Astrocyte of the cerebellum (primary cell): ENCODE measurements around the gene TSPEAR.

Experiments
- DNase-seq: peaks from one replicate; pipeline ENCODE4 v3.0.0-alpha.2; 2011; ENCODE audit warnings: low read depth
- H3K4me3 ChIP-seq: 2 replicates; pipeline ENCODE4 v1.5.1; 2011; ENCODE audit warnings: mild to moderate bottlenecking, low read depth, low read length, moderate library complexity
- CTCF ChIP-seq: IDR thresholded peaks from 2 replicates; pipeline ENCODE4 v1.5.1; 2012; ENCODE audit warnings: low read length, low read depth, moderate library complexity, mild to moderate bottlenecking; ENCODE audit errors: missing control alignments
- in situ Hi-C: cut with HindIII; loops from 2 replicates; pipeline ENCODE4 v1.10.0; 2017; ENCODE audit warnings: low sequenced_read_pairs

TSPEAR gene

GRCh38 chr21:44626262-44626661, 85.1 kb downstream of the TSPEAR start:
- in situ Hi-C loops = no loop called here
- no peak for DNase-seq
- H3K4me3 ChIP-seq = no peak overlapping the region
- no peak for TF ChIP-seq CTCF

GRCh38 chr21:44625756-44626155, 85.6 kb downstream of the TSPEAR start:
- no peak for TF ChIP-seq CTCF
- H3K4me3 ChIP-seq = no peak overlapping the region
- no peak for DNase-seq
- in situ Hi-C loops = no loop called here

- no peak overlapping the region for H3K4me3 ChIP-seq
- in situ Hi-C loops = no loop called here
- TF ChIP-seq CTCF = no peak
- DNase-seq = no peak
Measured at GRCh38 chr21:44623575-44623974, 87.8 kb downstream of the TSPEAR start.

- in situ Hi-C loops = no loop called here
- H3K4me3 ChIP-seq = no peak overlapping the region
- DNase-seq = no peak
- no peak for TF ChIP-seq CTCF
Measured at GRCh38 chr21:44619886-44620285, 91.5 kb downstream of the TSPEAR start.

GRCh38 chr21:44618909-44619308, 92.5 kb downstream of the TSPEAR start:
- TF ChIP-seq CTCF = no peak
- H3K4me3 ChIP-seq = no peak overlapping the region
- in situ Hi-C loops = no loop called here
- DNase-seq = no peak

- TF ChIP-seq CTCF = no peak
- H3K4me3 ChIP-seq = no peak overlapping the region
- no peak for DNase-seq
- in situ Hi-C loops = no loop called here
Measured at GRCh38 chr21:44618504-44618903, 92.9 kb downstream of the TSPEAR start.

GRCh38 chr21:44617071-44617501, 94.3 kb downstream of the TSPEAR start:
- in situ Hi-C loops = no loop called here
- no peak for DNase-seq
- H3K4me3 ChIP-seq = no peak overlapping the region
- TF ChIP-seq CTCF = no peak
